ENCODE measurements around the gene OPN1SW. TPM values are rescaled to one million over a fixed set of nuclear protein-coding genes. Genes with fewer than 3 reads are reported as not detected.

OPN1SW gene
- total and polyA plus RNA-seq, 9 of the 15 experiments (the other 6 are each of a cell fraction or from before 2014, with no cell fraction given), result 0.84 to 1.0 TPM; not detected in 7

GRCh38 chr7:128815289-128815942, 39.8 kb upstream of the OPN1SW start (continued):
- no peak for TF ChIP-seq TRIM25 (IDR thresholded peaks at IDR 0.05; ENCODE audit: borderline replicate concordance)
- no peak for TF ChIP-seq ZNF717 (CRISPR knock-in tag; IDR thresholded peaks at IDR 0.05)
- TF ChIP-seq POLR2H (tag; IDR thresholded peaks at IDR 0.05; ENCODE audit: low read depth), result no peak
- TF ChIP-seq, protein P1, sequence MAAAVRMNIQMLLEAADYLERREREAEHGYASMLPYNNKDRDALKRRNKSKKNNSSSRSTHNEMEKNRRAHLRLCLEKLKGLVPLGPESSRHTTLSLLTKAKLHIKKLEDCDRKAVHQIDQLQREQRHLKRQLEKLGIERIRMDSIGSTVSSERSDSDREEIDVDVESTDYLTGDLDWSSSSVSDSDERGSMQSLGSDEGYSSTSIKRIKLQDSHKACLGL (CRISPR knock-in tag; IDR thresholded peaks at IDR 0.05; ENCODE audit: borderline replicate concordance, poor library complexity, severe bottlenecking), result no peak
- TF ChIP-seq HMGN3 (IDR thresholded peaks at IDR 0.05; ENCODE audit: borderline replicate concordance, extremely low read depth, insufficient read length, low read depth, low read length), result no peak
- TF ChIP-seq ZNF583 (CRISPR knock-in tag; IDR thresholded peaks at IDR 0.05), result no peak
- TF ChIP-seq ZNF146 (CRISPR knock-in tag; IDR thresholded peaks at IDR 0.05; ENCODE audit: unreplicated experiment), result no peak
- TF ChIP-seq MAFG (tag; conservative IDR thresholded peaks at IDR 0.05), result peak; percentile 95
- no peak for TF ChIP-seq AFF4 (CRISPR knock-in tag; IDR thresholded peaks at IDR 0.05)
- TF ChIP-seq CLOCK (CRISPR knock-in tag; IDR thresholded peaks at IDR 0.05; ENCODE audit: borderline replicate concordance), result no peak
- TF ChIP-seq BMI1 (IDR thresholded peaks at IDR 0.05; ENCODE audit: low read length), result no peak
- TF ChIP-seq JUN (IDR thresholded peaks at IDR 0.05; ENCODE audit: borderline replicate concordance, low read depth, low read length), result no peak
- no peak for TF ChIP-seq JUN (CRISPR knock-in tag; IDR thresholded peaks at IDR 0.05; ENCODE audit: borderline replicate concordance)
- peak; percentile 34; the same call in 1 of the 2 replicates for TF ChIP-seq SUPT5H (IDR thresholded peaks at IDR 0.05)
- peak; percentile 90 for TF ChIP-seq MAFK (IDR thresholded peaks at IDR 0.05; ENCODE audit: low read length)
- no peak for TF ChIP-seq NCOA2 (IDR thresholded peaks at IDR 0.05; ENCODE audit: partially characterized antibody in 2 of 2)
- TF ChIP-seq ZNF41 (CRISPR knock-in tag; conservative IDR thresholded peaks at IDR 0.05), result no peak
- no peak for TF ChIP-seq CEBPG (CRISPR knock-in tag; IDR thresholded peaks at IDR 0.05)
- TF ChIP-seq CEBPG (tag; conservative IDR thresholded peaks at IDR 0.05 in 1 of 2, IDR thresholded peaks at IDR 0.05 in 1 of 2), result no peak
- TF ChIP-seq KDM5B (IDR thresholded peaks at IDR 0.05; ENCODE audit: insufficient replicate concordance, low read depth, low read length), result peak; percentile 25

Data from K562 (cell line).